ENCODE measurements around the gene TANC2. TPM values are rescaled to one million over a fixed set of nuclear protein-coding genes. Genes with fewer than 3 reads are reported as not detected.

The TANC2 gene
- total RNA-seq, 3 donors from 2014 or later, result 25.9 to 64.9 (median 31.0) TPM

DNA sequence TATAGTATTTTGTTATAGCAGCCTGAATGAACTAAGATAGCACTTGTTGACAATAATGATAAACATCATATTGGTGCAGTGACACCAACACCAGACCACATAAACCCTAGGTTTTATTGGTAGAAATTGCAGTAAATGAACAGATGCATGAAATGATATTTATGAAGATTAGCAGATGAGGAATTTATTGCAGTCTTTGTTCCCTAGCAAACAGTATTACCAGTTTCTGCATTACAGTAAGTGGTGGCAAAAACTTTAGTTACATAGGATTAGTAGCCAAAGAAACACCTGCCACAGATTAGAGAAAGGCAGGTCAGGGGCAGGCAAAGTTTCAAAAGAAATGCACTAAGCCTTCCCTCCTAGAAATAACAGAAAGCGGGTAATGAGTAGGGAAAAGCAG lies 17.7 kb upstream of the TANC2 start:
- TF ChIP-seq, protein P1, sequence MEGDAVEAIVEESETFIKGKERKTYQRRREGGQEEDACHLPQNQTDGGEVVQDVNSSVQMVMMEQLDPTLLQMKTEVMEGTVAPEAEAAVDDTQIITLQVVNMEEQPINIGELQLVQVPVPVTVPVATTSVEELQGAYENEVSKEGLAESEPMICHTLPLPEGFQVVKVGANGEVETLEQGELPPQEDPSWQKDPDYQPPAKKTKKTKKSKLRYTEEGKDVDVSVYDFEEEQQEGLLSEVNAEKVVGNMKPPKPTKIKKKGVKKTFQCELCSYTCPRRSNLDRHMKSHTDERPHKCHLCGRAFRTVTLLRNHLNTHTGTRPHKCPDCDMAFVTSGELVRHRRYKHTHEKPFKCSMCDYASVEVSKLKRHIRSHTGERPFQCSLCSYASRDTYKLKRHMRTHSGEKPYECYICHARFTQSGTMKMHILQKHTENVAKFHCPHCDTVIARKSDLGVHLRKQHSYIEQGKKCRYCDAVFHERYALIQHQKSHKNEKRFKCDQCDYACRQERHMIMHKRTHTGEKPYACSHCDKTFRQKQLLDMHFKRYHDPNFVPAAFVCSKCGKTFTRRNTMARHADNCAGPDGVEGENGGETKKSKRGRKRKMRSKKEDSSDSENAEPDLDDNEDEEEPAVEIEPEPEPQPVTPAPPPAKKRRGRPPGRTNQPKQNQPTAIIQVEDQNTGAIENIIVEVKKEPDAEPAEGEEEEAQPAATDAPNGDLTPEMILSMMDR (IDR thresholded peaks at IDR 0.05), result no peak
- TF ChIP-seq POLR2A (IDR thresholded peaks at IDR 0.05), result no peak
- TF ChIP-seq POLR2AphosphoS5 (IDR thresholded peaks at IDR 0.05), result no peak
- no peak for DNase-seq (ENCODE audit: low spot score in 2 of 2)
- H3K9me3 ChIP-seq, result peaks cover 0 to 4% of the 10 kb centered on the region in 2 donors
- H3K36me3 ChIP-seq, result no peaks in the 10 kb centered on the region
- no peaks in the 10 kb centered on the region for H3K27me3 ChIP-seq
- intact Hi-C loops (cut with DNase I; ENCODE audit: low total_unique reads), result no loop called here
- no peak overlapping the region for H3K27ac ChIP-seq
- H3K4me1 ChIP-seq, result no peaks in the 10 kb centered on the region
- no peak overlapping the region for H3K4me3 ChIP-seq

DNA sequence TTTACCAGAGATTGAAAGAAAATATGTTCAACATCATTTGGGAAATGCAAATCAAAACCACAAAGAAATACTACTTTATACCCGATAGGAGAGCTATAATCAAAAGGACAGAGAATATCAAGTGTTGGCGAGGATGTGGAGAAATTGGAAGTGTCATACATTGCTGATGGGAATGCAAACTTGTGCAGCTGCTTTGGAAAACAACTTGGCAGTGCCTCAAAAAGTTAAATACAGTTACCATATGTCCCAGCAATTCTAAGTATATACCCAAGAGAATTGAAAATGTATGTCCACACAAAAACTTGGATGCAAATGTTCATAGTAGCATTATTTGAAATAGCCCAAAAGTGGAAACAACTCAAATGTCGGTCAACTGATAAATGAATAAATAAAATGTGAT lies 17.0 kb upstream of the TANC2 start:
- Histone ChIP-seq H3K27ac (no peak overlapping the region), H3K4me3 (no peak overlapping the region), H3K36me3 (no peaks in the 10 kb centered on the region), H3K9me3 (peaks cover 0 to 4% of the 10 kb centered on the region in 2 donors), H3K4me1 (no peaks in the 10 kb centered on the region), H3K27me3 (no peaks in the 10 kb centered on the region)
- no peak for DNase-seq (ENCODE audit: low spot score in 2 of 2)
- intact Hi-C loops (cut with DNase I; ENCODE audit: low total_unique reads), result no loop called here
- TF ChIP-seq POLR2A (IDR thresholded peaks at IDR 0.05) (no peak), POLR2AphosphoS5 (IDR thresholded peaks at IDR 0.05) (no peak)
- TF ChIP-seq, protein P1 (IDR thresholded peaks at IDR 0.05), result no peak

DNA sequence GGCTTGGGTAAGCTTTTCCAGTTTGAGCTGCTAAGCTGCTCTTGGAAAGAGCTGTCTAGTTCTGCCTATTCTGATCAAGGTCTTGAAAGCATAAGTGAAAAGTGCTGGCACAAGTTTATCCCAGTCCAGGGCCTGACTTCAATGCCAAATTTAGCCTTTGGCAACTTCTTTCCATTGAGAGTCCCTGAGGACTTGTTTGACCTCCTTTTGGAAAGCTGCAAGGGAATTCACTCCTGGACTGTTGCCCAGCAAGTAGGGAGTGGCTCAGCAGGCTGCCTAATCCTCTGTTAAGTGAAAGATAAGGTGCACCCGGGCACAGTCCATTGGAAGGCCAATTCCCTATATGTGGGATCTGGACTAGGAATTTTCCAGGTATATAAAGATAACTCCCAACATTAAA lies 16.0 kb upstream of the TANC2 start:
- Histone ChIP-seq H3K36me3 (no peaks in the 10 kb centered on the region), H3K4me1 (no peaks in the 10 kb centered on the region), H3K27me3 (no peaks in the 10 kb centered on the region), H3K27ac (peak overlapping the region in 1 of 2 donors; percentile 7), H3K4me3 (no peak overlapping the region), H3K9me3 (peaks cover 0 to 4% of the 10 kb centered on the region in 2 donors)
- TF ChIP-seq POLR2AphosphoS5 (IDR thresholded peaks at IDR 0.05) (no peak), POLR2A (IDR thresholded peaks at IDR 0.05) (no peak)
- TF ChIP-seq, protein P1 (IDR thresholded peaks at IDR 0.05), result no peak
- intact Hi-C loops (cut with DNase I; ENCODE audit: low total_unique reads), result no loop called here
- DNase-seq (ENCODE audit: low spot score in 2 of 2), result no peak

DNA sequence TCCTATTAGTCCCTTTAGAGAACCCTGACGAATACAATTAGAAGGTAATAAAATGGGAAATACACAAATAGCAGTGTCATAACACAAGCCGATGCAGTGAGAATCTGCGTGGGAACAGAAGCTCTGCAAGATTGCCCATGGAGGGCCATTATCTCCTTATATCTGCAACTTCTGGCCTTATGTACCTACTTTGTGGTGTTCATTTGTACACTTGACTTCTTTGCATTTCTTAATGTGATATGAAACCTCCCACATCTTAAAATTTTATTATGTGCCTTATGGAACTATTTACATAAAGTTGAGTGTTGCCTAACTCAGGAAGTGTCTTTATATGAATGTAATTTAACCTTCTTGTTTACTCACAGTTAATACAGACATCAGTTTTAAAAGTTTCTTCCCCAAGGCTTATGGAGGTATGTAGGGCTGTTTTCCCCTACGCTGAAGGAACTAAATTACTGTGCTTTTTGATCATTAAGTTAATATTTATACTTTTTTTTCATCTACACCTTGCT lies 10.1 kb upstream of the TANC2 start:
- intact Hi-C loops (cut with DNase I; ENCODE audit: low total_unique reads), result no loop called here
- no peak for DNase-seq (ENCODE audit: low spot score in 2 of 2)

DNA sequence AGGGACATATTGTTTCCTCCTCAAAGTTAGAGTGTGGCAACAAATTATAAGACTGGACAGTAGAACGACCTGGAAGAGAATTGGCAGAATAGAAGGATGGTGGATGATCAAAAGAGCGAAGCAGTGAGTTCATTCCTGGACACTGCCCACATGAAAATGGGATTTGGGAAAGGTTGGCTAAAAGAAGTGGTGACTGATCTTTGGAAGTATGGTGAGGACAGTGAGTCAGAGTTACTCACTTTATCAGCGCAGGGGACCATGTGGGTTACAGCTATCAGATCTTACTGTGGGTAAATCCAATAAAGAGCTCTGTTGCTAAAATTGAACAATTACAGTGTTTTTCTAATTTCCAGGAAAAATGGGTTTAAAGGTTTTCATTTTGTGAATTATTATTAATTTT lies 2.7 kb upstream of the TANC2 start:
- no peaks in the 10 kb centered on the region for H3K27me3 ChIP-seq
- H3K4me1 ChIP-seq, result peaks cover 0 to 8% of the 10 kb centered on the region in 2 donors
- H3K36me3 ChIP-seq, result no peaks in the 10 kb centered on the region
- TF ChIP-seq POLR2AphosphoS5 (IDR thresholded peaks at IDR 0.05), result no peak
- no peak for TF ChIP-seq POLR2A (IDR thresholded peaks at IDR 0.05)
- TF ChIP-seq, protein P1 (IDR thresholded peaks at IDR 0.05), result no peak
- intact Hi-C loops (cut with DNase I; ENCODE audit: low total_unique reads), result no loop called here
- no peak overlapping the region for H3K27ac ChIP-seq
- no peaks in the 10 kb centered on the region for H3K9me3 ChIP-seq
- DNase-seq (ENCODE audit: low spot score in 2 of 2), result no peak
- no peak overlapping the region for H3K4me3 ChIP-seq

More for the DNA sequence above, 10.1 kb upstream of the TANC2 start:
- Histone ChIP-seq H3K9me3 (no peaks in the 10 kb centered on the region), H3K4me3 (no peak overlapping the region), H3K27me3 (no peaks in the 10 kb centered on the region), H3K36me3 (no peaks in the 10 kb centered on the region), H3K4me1 (no peaks in the 10 kb centered on the region), H3K27ac (no peak overlapping the region)
- TF ChIP-seq POLR2A (IDR thresholded peaks at IDR 0.05), result no peak
- no peak for TF ChIP-seq POLR2AphosphoS5 (IDR thresholded peaks at IDR 0.05)
- TF ChIP-seq, protein P1 (IDR thresholded peaks at IDR 0.05), result no peak

Data from breast epithelium (tissue), 4 donors.